NK-92 treated with Interleukin-12 subunit alpha and Interleukin-12 subunit beta, amount 100 ng/mL, for 24 hours (cell line): Measurements from ENCODE around the gene SRGAP1.
"Not testable (repeated sequence)": the region's sequence is repeated elsewhere in the genome, so short reads cannot be mapped to it uniquely, and the experiment has no call there.

Source experiments
- DNase-seq: peaks from one replicate; lab custom pipeline; 2025; lab: John Stamatoyannopoulos, UW

The SRGAP1 gene

DNA sequence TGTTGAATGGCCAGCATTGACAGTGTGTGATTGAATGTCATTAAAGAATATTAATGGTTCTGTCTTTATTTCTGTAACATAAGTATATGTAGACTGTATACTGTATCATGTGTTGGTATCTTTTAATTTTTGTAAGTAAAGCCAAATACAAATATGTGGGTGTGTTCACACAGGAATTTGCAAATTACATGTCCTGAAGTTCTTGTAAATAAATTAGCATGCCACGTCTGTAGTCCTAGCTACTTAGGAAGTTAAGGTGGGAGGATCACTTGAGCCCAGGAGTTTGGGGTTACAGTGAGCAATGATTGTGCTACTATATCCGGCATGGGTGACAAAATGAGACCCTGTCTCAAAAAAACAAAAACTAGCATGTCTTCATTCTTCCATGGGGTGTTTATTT is 278.5 kb downstream of the SRGAP1 start:
- no peak for DNase-seq

DNA sequence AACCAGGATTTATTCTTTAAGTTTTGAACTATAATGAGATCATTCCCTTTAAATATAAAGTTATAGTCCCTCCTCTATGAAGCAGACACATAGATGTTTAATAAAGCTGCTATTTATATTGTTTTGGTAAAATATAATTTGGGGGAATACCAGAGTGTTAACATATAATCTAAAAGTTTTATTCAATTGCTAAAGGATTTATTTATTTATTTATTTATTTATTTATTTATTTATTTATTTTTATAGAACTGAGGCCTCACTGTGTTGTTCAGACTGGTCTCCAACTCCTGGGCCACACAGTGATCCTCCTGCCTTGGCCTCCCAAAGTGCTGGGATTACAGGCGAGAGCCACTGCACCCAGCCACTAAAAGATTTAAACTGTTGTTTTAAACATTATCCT is 278.9 kb downstream of the SRGAP1 start:
- no peak for DNase-seq

- no peak for DNase-seq
Measured at GRCh38 chr12:64124511-64125197, 280.2 kb downstream of the SRGAP1 start.

DNA sequence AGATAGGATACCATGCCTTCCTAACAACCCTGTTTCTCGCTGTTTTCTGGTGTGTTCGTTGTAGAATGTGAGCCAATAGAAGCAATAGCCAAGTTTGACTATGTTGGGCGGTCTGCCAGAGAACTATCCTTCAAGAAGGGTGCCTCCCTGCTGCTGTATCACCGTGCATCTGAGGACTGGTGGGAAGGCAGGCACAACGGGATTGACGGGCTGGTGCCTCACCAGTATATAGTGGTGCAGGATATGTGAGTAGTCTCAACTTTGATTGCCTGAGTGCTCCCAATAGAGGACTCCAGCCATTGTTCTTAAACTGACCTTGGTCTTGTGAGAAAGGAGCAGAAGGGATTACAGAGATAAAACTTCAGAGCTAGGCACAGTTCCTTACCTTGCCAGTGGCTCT is 281.4 kb downstream of the SRGAP1 start:
- no peak for DNase-seq

- no peak for DNase-seq
Measured at GRCh38 chr12:64127811-64128210, 283.3 kb downstream of the SRGAP1 start.

GRCh38 chr12:64128366-64128765 is 283.9 kb downstream of the SRGAP1 start:
- DNase-seq = no peak

DNA sequence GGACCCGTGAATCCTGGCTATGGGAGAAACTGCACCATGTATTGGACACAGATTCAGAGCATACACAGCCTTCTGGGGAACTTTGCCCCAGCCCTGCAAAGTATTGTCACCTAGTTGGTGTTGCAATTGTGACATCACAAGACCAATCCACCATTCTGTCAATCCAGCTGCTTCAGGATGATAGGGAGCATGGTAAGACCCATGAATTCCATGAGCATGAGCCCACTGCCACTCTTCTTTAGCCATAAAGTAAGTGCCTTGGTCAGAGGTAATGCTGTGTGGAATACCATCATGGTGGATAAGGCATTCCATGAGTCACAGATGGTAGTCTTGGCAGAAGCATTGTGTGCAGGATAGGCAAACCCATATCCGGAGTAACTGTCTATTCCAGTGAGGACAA is 286.0 kb downstream of the SRGAP1 start:
- not testable (repeated sequence) for DNase-seq

GRCh38 chr12:64131456-64131855 is 287.0 kb downstream of the SRGAP1 start:
- DNase-seq = not testable (repeated sequence)

DNA sequence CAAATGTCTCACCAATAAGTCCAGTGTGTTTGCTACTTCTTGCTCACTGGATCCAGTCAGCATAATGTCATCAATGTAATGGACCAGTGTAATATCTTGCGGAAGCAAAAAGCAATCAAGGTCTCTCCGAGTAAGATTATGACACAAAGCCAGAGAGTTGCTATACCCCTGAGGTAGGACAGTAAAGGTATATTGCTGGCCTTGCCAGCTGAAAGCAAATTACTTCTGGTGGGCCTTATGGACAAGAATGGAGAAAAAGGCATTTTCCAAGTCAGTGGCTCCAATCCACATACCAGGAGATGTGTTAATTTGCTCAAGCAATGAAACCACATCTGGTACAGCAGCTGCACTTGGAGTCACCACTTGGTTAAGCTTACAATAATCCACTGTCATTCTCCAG is 288.2 kb downstream of the SRGAP1 start:
- DNase-seq = not testable (repeated sequence)

DNA sequence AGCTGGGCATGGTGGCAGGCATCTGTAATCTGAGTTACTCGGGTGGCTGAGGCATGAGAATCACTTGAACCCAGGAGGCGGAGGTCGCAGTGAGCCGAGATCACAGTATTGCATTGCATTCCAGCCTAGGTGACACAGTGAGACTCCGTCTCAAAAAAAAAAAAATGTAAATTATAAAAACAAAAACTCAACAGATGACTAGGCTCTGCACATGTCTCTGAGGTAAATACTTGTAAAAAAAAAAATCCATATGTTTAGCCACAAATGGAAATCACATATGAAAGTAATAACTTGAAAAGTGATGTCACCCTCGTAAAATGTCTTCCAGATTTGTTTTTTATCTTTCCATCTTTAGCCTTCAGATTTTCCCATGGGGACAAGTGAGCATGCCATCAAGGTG is 292.6 kb downstream of the SRGAP1 start:
- DNase-seq = no peak

DNA sequence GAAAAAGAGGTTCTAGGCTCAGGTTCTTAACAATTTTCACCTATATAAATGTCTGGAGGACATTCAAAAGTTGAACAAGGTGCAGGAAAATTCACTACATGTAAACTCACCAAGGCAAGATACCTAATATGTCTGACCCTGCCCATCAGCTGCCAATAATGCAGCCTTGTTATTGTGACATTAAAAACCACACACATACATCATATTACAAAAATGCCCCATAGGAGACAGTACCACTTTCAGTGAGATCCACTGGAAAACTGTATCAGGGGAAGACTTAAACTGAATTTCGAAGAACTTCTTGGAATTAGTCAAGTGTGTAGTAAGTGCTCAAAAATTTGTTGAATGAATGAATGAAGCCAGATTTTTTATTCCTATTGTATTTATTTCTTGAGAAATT is 294.5 kb downstream of the SRGAP1 start:
- no peak for DNase-seq

- no peak for DNase-seq
Measured at GRCh38 chr12:64142382-64142781, 297.9 kb downstream of the SRGAP1 start.

- DNase-seq = no peak
Measured at GRCh38 chr12:64142784-64143183, 298.3 kb downstream of the SRGAP1 start.

DNA sequence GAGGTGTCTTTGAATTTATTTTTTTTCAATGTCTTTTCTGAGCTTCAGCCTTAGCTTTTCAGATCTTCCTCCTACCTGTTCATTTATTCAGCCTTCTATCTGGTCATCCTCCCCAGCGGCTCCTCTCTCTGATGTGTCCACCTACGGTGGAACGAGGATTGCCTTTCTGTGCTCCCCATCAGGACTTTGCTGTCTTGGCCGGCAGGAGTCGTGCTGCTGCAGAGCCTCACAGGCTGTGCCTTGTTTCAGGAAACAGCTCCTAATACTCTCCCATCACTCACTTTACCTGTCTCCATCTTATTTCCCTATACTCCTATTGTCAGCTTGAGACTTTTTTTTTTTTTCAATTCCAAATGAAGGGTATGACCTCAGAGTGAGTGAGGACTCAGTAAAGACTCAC is 300.7 kb downstream of the SRGAP1 start:
- no peak for DNase-seq

- no peak for DNase-seq
Measured at GRCh38 chr12:64147011-64147631, 302.6 kb downstream of the SRGAP1 start.

DNA sequence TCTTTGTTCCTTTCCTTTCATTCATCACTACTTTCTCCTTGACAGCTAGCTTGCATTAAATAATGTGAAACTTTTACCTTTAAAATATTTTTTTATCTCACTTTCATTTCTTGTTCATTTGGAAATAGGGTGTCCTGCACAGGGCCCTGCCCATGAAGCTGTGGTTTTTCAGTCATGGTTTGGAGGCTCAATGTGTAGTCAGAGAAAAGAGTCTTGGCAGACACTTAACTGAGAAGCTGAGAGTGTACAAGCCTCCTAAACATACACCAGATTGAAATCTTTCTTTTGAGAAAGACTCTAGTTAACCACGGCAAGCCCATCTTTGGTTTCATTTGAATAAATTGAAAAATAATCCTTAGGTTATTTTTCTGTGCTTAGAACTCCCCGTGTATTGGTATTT is 303.4 kb downstream of the SRGAP1 start:
- DNase-seq = no peak

GRCh38 chr12:64154677-64155076 is 310.2 kb downstream of the SRGAP1 start:
- no peak for DNase-seq

GRCh38 chr12:64157110-64157509 is 312.6 kb downstream of the SRGAP1 start:
- DNase-seq = no peak

- no peak for DNase-seq
Measured at GRCh38 chr12:64160021-64160710, 315.7 kb downstream of the SRGAP1 start.

DNA sequence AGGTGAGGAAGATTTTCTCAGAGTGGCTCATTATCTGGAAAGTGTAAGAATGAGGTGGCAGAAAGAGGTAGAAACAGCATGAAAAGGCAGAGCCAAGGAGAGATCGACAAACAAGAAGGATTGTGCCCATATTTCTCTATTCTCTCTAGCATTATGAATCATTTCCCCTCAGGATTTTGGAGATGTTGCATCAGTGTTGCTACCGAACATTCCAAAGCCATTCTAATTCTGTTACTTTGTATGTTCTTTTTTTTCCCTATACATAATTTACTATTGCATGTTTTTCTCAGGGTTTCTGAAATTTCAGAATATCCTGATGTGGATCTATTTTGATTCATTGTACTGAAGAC is 316.2 kb downstream of the SRGAP1 start:
- DNase-seq = no peak

- DNase-seq = not testable (repeated sequence)
Measured at GRCh38 chr12:64166606-64167005, 322.1 kb downstream of the SRGAP1 start.

DNA sequence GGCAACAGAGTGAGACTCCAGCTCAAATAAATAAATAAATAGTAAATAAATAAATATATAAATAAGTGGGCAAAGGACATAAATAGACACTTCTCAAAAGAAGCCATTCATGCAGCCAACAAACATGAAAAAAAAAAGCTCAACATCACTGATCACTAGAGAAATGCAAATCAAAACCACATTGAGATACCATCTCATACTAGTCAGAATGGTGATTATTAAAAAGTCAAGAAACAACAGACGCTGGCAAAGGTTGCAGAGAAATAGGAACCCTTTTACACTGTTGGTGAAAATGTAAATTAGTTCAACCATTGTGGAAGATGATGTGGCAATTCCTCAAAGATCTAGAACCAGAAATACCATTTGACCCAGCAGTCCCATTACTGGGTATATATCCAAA is 322.5 kb downstream of the SRGAP1 start:
- DNase-seq = not testable (repeated sequence)

DNA sequence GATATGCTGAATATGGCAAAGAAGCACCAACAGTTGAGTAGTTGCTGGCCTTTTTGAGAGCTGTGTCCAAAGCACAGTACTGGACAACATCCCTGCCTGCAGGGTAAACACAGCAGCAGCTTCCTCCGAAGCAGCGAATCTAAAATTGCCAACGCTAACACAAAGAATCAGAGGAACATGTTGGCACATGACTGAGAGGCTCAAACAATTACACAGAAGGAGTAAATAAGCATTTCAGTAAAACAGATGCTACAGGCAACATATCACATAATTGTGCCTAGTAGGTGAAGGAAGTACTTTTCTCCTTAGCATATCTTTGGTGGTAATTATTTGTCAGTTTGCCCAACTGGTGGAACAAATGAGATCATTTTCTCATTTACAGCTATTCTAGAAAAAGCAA is 325.5 kb downstream of the SRGAP1 start:
- DNase-seq = no peak

DNA sequence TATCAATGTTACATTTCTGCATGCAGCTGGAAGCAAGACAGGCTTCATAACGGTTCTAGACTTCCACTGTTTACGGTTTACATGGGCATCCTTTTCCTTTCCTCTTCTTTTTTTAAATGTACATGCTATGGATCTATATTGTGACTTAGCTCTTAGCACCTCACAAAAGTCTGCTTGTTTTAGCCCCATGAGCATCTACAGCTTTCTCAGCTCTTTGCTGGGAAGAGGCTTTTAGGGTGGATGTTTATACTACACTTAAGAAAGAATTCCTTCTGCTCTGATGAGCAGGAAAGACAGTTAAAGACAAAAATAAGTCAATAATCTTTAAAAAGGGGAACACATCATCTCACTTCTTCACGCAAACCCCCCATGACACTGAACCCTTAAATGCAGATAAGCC is 326.2 kb downstream of the SRGAP1 start:
- no peak for DNase-seq
